Frontal cortex (tissue), 4 donors: ENCODE results near the gene SAMD8. TPM values are rescaled to one million over a fixed set of nuclear protein-coding genes. Genes with fewer than 3 reads are reported as not detected.
A peak's percentile ranks its signal among the peaks of the same experiment; 100 is the strongest.

Experiments used
- DNase-seq, 2 donors: peaks; one replicate each; pipeline ENCODE4 v3.0.0; 2012; ENCODE audit warnings: low spot score in 2 of 2
- FAIRE-seq: peaks from 2 replicates; lab custom pipeline; 2012; peaks lifted over from hg19 to GRCh38; lab: Jason Lieb, UNC
- total RNA-seq: library from RNA; depleted of rRNA; stranded (reverse); fragments of >200 nt; gene quantifications from one replicate; pipeline ENCODE4 v1.2.3, GENCODE V29; 2014
- donor health status: control.
- donor health status: control.
- donor health status: control.

The SAMD8 gene
- total RNA-seq, result 73.4 TPM

- FAIRE-seq, result no peak
- DNase-seq, result peak; percentile 91 to 98
These were observed at the start of gene SAMD8 for GRCh38 chr10:75111365-75111906. TSS of gene SAMD8 (plus strand) at chr10:75111656. CDS start at chr10:75150529, 38,873 bp downstream.

DNA sequence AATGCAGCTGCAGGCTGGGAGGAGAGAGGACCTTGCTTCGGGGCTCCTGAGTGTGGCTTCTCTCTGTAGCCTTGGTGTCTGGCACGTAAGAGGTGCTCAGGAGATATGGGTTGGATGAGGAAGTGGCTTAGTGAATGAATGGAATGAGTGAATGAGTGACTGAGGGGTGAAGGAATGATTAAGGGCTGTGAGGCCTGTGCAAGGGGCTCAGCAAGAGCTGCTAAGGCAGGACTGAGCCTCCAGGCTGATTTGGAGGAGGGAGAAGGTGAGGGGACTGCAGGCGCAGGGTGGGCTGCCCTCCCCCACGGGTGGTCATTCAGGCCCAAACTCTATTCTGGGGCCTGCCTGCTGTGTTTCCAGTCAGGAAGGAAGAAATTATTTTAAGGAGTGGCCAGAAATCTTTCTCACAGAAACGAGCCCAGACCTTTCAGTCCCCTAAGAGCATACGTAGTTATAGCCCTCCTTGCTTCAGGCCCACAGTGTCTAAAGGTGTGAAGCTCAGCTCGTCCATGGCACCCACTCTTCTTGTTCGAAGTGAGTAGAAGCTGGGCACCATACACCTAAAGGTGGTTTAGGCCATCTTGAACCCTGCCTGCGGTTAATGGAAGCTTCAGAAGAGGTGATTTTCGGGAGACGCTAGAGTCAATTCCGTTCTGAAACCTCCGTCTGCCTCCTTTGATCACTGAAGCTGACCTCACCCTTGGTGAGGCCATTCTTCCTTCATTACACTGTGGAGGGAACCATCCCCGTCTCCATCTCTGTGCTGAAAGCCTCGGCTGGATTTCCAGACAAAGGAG is 49.5 kb upstream of the SAMD8 start:
- FAIRE-seq (no peak), DNase-seq (no peak)

GRCh38 chr10:75062506-75063299 is 48.8 kb upstream of the SAMD8 start:
- FAIRE-seq, result no peak
- DNase-seq, result no peak

GRCh38 chr10:75063461-75064230 is 47.8 kb upstream of the SAMD8 start:
- DNase-seq (no peak), FAIRE-seq (no peak)

- FAIRE-seq (no peak), DNase-seq (no peak)
These were observed 46.4 kb upstream of the SAMD8 start for GRCh38 chr10:75065076-75065475.

GRCh38 chr10:75066271-75066670 is 45.2 kb upstream of the SAMD8 start:
- FAIRE-seq, result no peak
- no peak for DNase-seq

GRCh38 chr10:75067272-75067671 is 44.2 kb upstream of the SAMD8 start:
- FAIRE-seq, result no peak
- DNase-seq, result no peak

GRCh38 chr10:75068523-75068922 is 42.9 kb upstream of the SAMD8 start:
- FAIRE-seq (no peak), DNase-seq (no peak)

DNA sequence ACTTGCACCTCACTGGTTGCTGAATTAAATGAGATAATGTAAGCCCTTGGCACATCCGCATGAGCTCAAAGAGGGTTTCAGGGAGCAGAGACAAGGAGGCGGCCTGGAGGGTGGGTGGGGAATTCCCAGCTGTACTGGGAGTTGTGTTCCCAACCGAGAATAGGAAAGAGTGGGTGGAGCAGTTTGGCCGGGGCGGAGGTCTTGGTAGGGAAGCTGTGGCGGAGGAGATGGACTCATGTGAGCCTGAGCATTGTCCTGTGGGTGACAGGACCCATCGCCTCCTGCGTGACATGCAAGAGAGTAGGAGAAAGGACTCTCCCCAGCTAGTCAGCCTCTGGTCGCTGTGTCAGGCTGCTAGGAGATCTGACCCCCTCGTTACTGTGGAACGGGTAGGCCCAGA is 41.0 kb upstream of the SAMD8 start:
- FAIRE-seq (no peak), DNase-seq (no peak)

- FAIRE-seq, result no peak
- DNase-seq, result no peak
These were observed 40.5 kb upstream of the SAMD8 start for GRCh38 chr10:75070961-75071428.

DNA sequence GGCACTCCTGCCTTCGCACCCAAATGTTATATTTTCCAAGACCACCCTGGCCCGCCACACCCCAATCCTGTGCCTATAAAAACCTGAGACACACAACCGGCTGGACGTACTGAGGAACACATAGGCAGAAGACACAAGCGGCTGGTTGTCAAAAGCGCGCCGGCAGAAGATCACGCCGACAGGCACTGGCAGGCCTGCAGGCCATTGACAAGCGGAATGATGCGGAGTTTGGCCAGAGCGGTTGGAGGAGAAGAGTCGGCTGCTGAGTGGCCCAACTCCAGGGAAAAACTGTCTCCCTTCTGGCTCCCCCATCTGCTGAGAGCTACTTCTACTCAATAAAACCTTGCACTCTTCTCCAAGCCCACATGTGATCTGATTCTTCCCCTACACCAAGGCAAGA is 39.7 kb upstream of the SAMD8 start:
- DNase-seq, result no peak
- no peak for FAIRE-seq

- DNase-seq, result no peak
- no peak for FAIRE-seq
These were observed 38.7 kb upstream of the SAMD8 start for GRCh38 chr10:75072727-75073126.

- FAIRE-seq (no peak), DNase-seq (no peak)
These were observed 38.0 kb upstream of the SAMD8 start for GRCh38 chr10:75073442-75073841.

DNA sequence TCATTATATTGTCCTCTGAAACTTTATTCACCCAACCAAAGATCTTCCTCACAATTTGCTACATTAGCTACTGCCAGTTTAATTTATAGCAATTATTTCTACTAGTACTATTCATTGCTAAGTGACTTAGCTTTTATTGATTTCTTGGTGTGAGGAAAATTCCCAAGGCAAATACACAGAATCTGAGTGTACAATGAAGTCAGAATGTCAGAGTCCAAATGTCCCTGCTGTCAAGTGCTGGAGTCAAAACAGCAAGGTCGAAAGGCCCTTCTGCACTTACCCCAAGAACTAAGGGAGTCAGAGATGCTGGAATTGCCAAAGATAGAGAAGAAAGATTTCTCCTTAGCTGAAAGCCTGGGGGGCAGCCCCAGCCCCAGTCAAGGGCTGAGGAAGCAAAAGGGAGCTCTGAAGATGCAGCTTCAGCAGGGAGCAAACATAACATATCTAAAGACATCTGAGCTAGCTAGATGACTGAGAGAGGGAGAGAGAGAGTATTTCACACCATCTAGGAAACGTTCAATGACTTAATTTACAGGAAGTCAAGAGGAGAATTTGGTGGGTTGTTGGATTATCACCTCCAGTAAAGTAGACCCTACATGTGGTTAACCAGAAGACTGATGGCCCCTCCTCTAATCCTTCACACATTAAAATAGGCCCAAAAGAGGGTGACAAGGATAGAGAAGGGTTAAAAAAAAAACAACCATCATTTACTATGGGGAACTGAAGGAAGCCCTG is 36.6 kb upstream of the SAMD8 start:
- DNase-seq (no peak), FAIRE-seq (no peak)

DNA sequence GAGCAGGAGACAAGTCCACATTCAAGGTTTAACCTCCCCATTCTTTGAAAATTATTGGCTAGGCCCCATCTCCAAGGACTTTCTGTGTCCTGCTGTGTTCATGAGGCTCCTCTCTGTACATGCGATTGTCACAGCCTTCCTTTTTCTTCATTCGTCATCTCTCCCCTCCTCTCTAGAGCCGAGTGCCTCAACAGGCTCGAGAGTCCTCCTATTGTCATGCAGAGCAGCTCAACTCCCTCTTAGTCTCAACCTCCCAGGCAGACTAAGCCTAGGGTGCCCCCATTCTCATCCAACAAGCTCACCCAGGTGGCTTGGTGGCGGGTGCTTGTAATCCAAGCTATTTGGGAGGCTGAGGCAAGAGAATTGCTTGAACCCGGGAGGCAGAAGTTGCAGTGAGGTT is 35.1 kb upstream of the SAMD8 start:
- FAIRE-seq, result no peak
- DNase-seq, result no peak

- no peak for FAIRE-seq
These were observed 31.9 kb upstream of the SAMD8 start for GRCh38 chr10:75079436-75080083.

GRCh38 chr10:75080554-75080953 is 30.9 kb upstream of the SAMD8 start:
- DNase-seq, result no peak
- FAIRE-seq, result no peak

More at GRCh38 chr10:75079436-75080083, 31.9 kb upstream of the SAMD8 start:
- no peak for DNase-seq

GRCh38 chr10:75081379-75081778 is 30.1 kb upstream of the SAMD8 start:
- FAIRE-seq, result no peak
- no peak for DNase-seq
